Measurements from ENCODE around the gene ATRN. TPM values are rescaled to one million over a fixed set of nuclear protein-coding genes. Genes with fewer than 3 reads are reported as not detected.

ATRN gene
- total and polyA plus RNA-seq, 2 of the 8 experiments (the other 6 are each of a cell fraction or from before 2014, with no cell fraction given), result 12.0 to 17.4 TPM

DNA sequence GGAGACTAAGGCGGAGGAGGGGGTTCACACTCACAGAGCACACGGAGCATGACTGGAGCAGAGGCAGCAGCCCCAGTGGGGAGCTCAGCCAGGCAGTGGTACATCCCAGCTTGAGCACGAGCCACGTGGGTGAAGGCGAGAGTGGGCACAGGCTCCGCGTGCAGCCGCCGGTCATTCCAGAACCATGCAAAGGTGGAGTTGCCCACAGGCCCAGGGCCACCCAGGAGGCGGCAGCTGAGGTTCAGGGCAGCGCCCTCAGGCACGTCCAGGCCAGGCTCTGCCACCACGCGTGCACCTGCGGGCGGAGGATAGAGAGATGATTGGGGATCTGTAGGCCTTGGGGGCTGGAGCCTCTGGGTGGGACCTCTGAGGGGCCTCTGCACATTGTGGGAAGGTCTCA, 220.5 kb downstream of the ATRN start:
- Histone ChIP-seq H4K20me1 (replicated peaks in 1 of 2; ENCODE audit: control insufficient read depth in 1 of 2, insufficient read depth in 2 of 2, low read length in 2 of 2) (no peaks in the 10 kb centered on the region), H3K56ac (replicated peaks; ENCODE audit: insufficient read length, low read depth, low read length) (no peak overlapping the region), H2AFZ (ENCODE audit: low read length) (no peak overlapping the region), H3K23ac (ENCODE audit: insufficient read length) (no peak overlapping the region), H4K91ac (replicated peaks; ENCODE audit: insufficient read length, low read length) (no peak overlapping the region), H3K4ac (replicated peaks; ENCODE audit: insufficient read length, low read depth, low read length) (no peak overlapping the region), H3K79me1 (ENCODE audit: low read depth, low read length) (no peaks in the 10 kb centered on the region), H2AK5ac (ENCODE audit: low read depth, low read length) (no peak overlapping the region; the same call in 1 of the 2 replicates), H3K79me2 (ENCODE audit: control insufficient read depth in 1 of 2, insufficient read depth in 2 of 2, low read length in 2 of 2) (no peaks in the 10 kb centered on the region), H4K5ac (ENCODE audit: insufficient read length, low read depth, low read length) (no peak overlapping the region), H3K27ac (ENCODE audit: low read depth, low read length) (no peak overlapping the region), H3K9ac (replicated peaks in 1 of 4; ENCODE audit: extremely low read depth in 1 of 4, low read depth in 3 of 4, low read length in 3 of 4) (no peak overlapping the region), H2BK120ac (replicated peaks; ENCODE audit: low read depth, low read length) (no peak overlapping the region), H3K14ac (ENCODE audit: insufficient read length) (no peak overlapping the region), H3K27me3 (replicated peaks in 1 of 4; ENCODE audit: control insufficient read depth in 3 of 4, extremely low read depth in 1 of 4, insufficient read depth in 3 of 4, low read length in 3 of 4) (0 out of 7 replicates have a peak, but pooled peaks cover 0 to 4% (median 0%) of the 10 kb centered on the region in 4 experiments), H2BK15ac (ENCODE audit: low read length) (no peak overlapping the region), H3K4me3 (ENCODE audit: extremely low read depth in 1 of 4, insufficient read depth in 2 of 4, low read depth in 3 of 4, low read length in 4 of 4) (no peak overlapping the region), H3K18ac (ENCODE audit: extremely low read depth, low read length) (no peak overlapping the region), H2BK5ac (ENCODE audit: low read depth, low read length) (no peak overlapping the region), H4K8ac (ENCODE audit: extremely low read depth, insufficient read depth, low read length) (no peak overlapping the region), H3K36me3 (ENCODE audit: control insufficient read depth in 2 of 4, insufficient read depth in 4 of 4, low read length in 3 of 4) (no peaks in the 10 kb centered on the region), H3K4me2 (ENCODE audit: insufficient read depth in 1 of 2, low read depth in 2 of 2, low read length in 2 of 2) (no peak overlapping the region), H3K23me2 (ENCODE audit: low read depth, low read length) (no peaks in the 10 kb centered on the region), H2BK20ac (ENCODE audit: low read length) (no peak overlapping the region), H2BK12ac (ENCODE audit: low read depth, low read length) (no peak overlapping the region; the same call in 1 of the 2 replicates), H3K4me1 (replicated peaks in 1 of 4; ENCODE audit: control insufficient read depth in 3 of 4, insufficient read depth in 4 of 4, low read length in 3 of 4) (peaks cover 0 to 2% (median 0%) of the 10 kb centered on the region in 4 experiments; a peak in 1 of 7 replicates), H3K9me3 (ENCODE audit: insufficient read depth in 2 of 2, low read depth in 1 of 2, low read length in 1 of 2) (peaks cover under 1 to 1% of the 10 kb centered on the region in 2 experiments; a peak in 2 of 4 replicates)
- no peak for FAIRE-seq
- 90% methylated on average over 15 of the region's 16 CpGs; no CpG with 5 or more reads in 1 of the 2 experiments for WGBS, 2 experiments (ENCODE audit: extremely low coverage in 1 of 2, insufficient coverage in 1 of 2, insufficient read length in 1 of 2, insufficient replicate concordance in 2 of 2, low coverage in 1 of 2, low lambda C conversion rate in 2 of 2, missing lambda C conversion rate in 1 of 2)
- DNase-seq (ENCODE audit: low read depth in 1 of 2, low spot score in 2 of 2), result no peak
- ChIA-PET CTCF (ENCODE audit: partially characterized antibody) (interaction anchor here (0.7 to 45.1 kb wide), 4 partner anchors 5 to 58 kb away, joined by 3 to 1432 read pairs (median 718); partner anchors contain the start of genes ADAM33 and SIGLEC1), POLR2A (ENCODE audit: partially characterized antibody) (no interaction called here)
- no peak for TF ChIP-seq RAD21 (IDR thresholded peaks at IDR 0.05 in 1 of 2, conservative IDR thresholded peaks at IDR 0.05 in 1 of 2; ENCODE audit: low read depth in 2 of 2, low read length in 2 of 2)
- no peak for TF ChIP-seq KDM4A (IDR thresholded peaks at IDR 0.05; ENCODE audit: low read depth, low read length, severe bottlenecking)
- no peak for TF ChIP-seq EZH2 (IDR thresholded peaks at IDR 0.05; ENCODE audit: low read depth, low read length, severe bottlenecking)
- TF ChIP-seq SIN3A (conservative IDR thresholded peaks at IDR 0.05 in 1 of 2, IDR thresholded peaks at IDR 0.05 in 1 of 2; ENCODE audit: low read depth in 1 of 2, low read length in 2 of 2), result no peak
- no peak for TF ChIP-seq SIX5 (IDR thresholded peaks at IDR 0.05; ENCODE audit: low read depth, low read length)
- no peak for TF ChIP-seq BACH1 (IDR thresholded peaks at IDR 0.05; ENCODE audit: low read length)
- TF ChIP-seq CTCF (IDR thresholded peaks at IDR 0.05; ENCODE audit: control extremely low read depth in 1 of 3, insufficient read depth in 1 of 3, low read depth in 1 of 3, low read length in 3 of 3), result no peak
- no peak for TF ChIP-seq KDM5A (IDR thresholded peaks at IDR 0.05; ENCODE audit: low read length)

All from H1 (cell line).